Adipose tissue (tissue), 3 donors: ENCODE data around the gene TNRC6C. TPM values are rescaled to one million over a fixed set of nuclear protein-coding genes. Genes with fewer than 3 reads are reported as not detected.

Source experiments
- H3K27ac ChIP-seq: one replicate; pipeline ENCODE4 v1.5.1; 2013; ENCODE audit warnings: low read depth, low read length
- WGBS, 3 donors: extraction: QIAGEN DNeasy Blood & Tissue Kit; methylation state at CpG; one replicate each; pipeline ENCODE4 v1.1.7; 2013; 5-methylcytosine and 5-hydroxymethylcytosine counted together
- polyA plus RNA-seq, 3 donors: library from polyadenylated mRNA; stranded (reverse); fragments of 200-250 nt; gene quantifications; one replicate each; pipeline ENCODE4 v1.2.3, GENCODE V29; 2013
- donor health status: healthy with polysubstance abuse.
- donor health status: Bipolar disorder and iron deficiency.
- donor health status: healthy.

Gene TNRC6C
- polyA plus RNA-seq, 3 donors, result 2.0 to 7.9 (median 5.5) TPM

DNA sequence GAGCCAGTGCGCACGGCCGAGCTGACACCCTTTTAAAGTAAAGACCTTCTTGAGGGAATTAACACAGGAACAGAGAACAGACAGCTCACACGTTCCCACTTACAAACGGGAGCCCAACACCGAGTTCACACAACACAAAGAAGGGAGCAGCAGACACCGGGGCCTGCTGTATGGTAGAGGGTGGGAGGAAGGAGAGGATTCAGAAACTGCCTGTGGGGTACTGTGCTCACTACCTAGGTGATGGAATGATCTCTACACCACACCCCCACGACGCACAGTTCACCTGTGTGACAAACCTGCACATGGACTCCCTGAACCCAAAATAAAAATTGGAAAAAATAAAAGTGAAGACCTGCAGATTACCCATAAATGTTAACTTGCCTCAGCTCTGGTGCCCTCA lies 137.6 kb downstream of the TNRC6C start:
- no peak overlapping the region for H3K27ac ChIP-seq
- 92 to 93% (median 93%) methylated on average over 9 of the region's 9 CpGs for WGBS, 3 donors

- WGBS, 3 donors, result 69 to 84% (median 76%) methylated on average over 5 of the region's 5 CpGs
- H3K27ac ChIP-seq, result no peak overlapping the region
Observed at GRCh38 chr17:78101112-78101511, 142.6 kb downstream of the TNRC6C start.

GRCh38 chr17:78101542-78101941 lies 143.0 kb downstream of the TNRC6C start:
- WGBS, 3 donors, result 90 to 97% (median 97%) methylated on average over 10 of the region's 10 CpGs
- H3K27ac ChIP-seq, result no peak overlapping the region

- H3K27ac ChIP-seq, result no peak overlapping the region
- 27 to 82% (median 78%) methylated on average over 4 of the region's 4 CpGs for WGBS, 3 donors
Observed at GRCh38 chr17:78103311-78103710, 144.8 kb downstream of the TNRC6C start.

DNA sequence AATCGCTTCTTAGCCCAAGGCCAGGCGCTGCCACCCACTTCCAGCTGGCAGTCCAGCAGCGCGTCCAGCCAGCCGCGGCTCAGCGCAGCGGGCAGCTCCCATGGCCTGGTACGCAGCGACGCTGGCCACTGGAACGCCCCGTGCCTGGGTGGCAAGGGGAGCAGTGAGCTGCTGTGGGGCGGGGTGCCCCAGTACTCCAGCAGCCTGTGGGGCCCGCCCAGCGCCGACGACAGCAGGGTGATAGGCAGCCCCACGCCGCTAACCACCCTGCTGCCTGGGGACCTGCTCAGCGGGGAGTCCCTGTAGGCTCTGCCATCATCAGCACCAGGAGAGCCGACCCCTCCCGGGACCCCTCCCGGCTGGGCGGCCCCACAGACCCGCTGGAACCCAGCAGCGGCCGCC lies 146.0 kb downstream of the TNRC6C start:
- H3K27ac ChIP-seq, result no peak overlapping the region
- 95 to 97% (median 97%) methylated on average over 28 of the region's 28 CpGs for WGBS, 3 donors

- 86 to 89% (median 88%) methylated on average over 16 of the region's 16 CpGs for WGBS, 3 donors
Observed at GRCh38 chr17:78105101-78105500, 146.6 kb downstream of the TNRC6C start.

DNA sequence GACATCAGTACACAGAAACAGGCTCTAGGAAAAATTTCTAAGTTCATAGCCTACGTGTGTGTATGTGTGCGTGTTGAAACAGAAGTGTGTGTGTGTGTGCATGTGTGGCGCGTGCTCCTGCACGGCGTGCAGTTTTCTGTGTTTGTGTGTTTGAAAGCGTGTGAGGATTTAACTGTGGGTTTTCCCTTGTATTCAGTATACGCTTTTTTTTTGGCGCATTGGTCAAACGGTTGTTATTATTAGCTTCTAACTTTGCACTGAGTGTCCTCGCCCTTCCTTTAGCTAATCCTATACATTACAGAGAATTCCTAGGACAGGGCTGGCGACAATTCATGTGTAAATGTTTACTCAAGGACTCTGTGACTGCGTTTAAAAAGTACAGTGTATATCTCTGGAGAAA lies 147.0 kb downstream of the TNRC6C start:
- no peak overlapping the region for H3K27ac ChIP-seq
- WGBS, 3 donors, result 77 to 88% (median 79%) methylated on average over 13 of the region's 13 CpGs

More at GRCh38 chr17:78105101-78105500, 146.6 kb downstream of the TNRC6C start:
- no peak overlapping the region for H3K27ac ChIP-seq

DNA sequence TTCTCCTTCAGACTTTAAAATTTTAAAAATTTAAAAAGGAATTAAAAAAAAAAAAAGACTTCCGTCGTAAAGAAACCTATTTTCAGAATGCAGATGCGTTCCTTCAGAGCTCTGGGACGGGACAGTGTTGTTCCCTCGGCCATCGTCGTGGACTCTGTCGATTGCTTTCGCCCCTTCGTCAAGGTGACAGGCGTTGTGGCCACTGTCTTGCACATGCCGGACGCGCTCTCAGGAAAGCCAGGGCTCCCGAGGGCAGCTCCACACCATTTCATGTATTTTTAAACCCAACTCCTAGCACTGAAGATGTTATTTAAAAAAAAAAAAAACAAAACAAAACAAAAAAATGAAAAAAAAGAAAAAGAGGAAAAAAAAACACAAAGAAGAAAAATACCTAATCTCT lies 147.7 kb downstream of the TNRC6C start:
- 89 to 90% (median 89%) methylated on average over 15 of the region's 15 CpGs for WGBS, 3 donors
- no peak overlapping the region for H3K27ac ChIP-seq

DNA sequence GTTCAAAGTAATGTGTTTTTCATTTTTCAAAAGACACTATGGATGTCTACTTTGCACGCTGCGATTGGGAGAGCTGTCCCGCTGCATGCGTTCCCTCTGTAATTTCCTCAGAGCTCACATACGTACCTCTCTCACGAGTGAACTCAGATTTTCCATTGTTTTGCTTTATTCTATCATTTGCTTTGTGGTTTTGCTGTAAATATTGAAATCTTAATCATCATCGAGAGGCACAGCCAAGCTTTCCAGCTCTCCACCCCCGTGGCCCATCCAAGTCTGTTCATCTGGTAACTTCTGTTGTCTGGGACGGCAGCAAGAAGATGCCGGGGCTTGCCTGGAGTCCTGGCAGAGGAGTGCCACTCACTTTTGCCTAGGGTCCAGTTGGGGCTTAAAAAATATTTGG lies 149.0 kb downstream of the TNRC6C start:
- H3K27ac ChIP-seq, result no peak overlapping the region
- 73 to 83% (median 75%) methylated on average over 10 of the region's 10 CpGs for WGBS, 3 donors

GRCh38 chr17:78107976-78108725 lies 149.6 kb downstream of the TNRC6C start:
- no peak overlapping the region for H3K27ac ChIP-seq
- 91 to 94% (median 91%) methylated on average over 21 of the region's 21 CpGs for WGBS, 3 donors

DNA sequence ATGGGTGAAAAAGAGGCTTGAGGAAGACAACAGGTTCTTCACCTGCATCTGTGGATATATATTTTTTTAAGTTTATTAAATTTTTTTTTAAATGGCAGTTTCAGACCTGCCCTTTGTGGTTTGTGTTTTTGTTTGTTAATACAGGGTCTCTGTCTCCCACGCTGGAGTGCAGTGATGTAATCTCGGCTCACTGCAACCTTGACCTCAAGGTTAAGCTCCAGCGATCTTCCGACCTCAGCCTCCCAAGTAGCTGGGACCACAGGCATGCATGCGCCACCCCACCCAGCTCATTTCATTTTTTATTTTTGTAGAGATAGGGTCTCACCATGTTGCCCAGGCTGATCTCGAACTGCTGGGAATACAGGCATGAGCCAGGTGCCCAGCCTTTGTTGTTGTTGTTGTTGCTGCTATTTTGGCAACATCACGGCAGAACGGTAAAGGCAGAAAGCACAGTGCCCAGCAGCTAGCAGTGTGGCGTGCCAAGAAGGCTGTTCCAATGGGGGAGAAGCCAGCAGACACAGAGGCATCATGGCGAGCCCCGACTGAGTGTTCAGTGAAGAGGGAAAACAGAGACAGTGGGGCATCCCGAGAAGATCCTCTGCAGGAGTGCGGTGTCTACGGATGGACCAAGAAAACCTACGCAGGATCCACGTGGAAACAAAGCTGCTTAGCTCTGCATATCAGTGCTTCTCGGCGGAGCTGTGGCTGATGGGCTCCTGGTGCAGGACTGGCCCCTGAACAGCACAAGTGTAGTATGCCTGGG lies 150.4 kb downstream of the TNRC6C start:
- 79 to 80% (median 79%) methylated on average over 18 of the region's 18 CpGs for WGBS, 3 donors
- H3K27ac ChIP-seq, result no peak overlapping the region

DNA sequence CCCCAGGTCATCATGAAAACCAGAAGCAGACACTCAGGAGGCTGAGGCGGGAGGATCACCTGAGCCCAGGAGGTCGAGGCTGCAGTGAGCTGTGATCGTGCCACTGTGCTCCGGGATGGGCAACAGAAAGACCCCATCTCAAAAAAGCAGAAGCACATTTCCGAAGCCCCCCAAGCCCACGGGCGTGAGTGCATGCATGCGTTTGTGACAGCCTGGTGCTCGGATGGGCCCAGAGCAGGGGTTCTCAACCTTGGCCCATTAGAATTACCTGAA lies 150.9 kb downstream of the TNRC6C start:
- no peak overlapping the region for H3K27ac ChIP-seq
- WGBS, 3 donors, result 84 to 96% (median 93%) methylated on average over 9 of the region's 9 CpGs

GRCh38 chr17:78110363-78111015 lies 152.0 kb downstream of the TNRC6C start:
- WGBS, 3 donors, result 88 to 93% (median 88%) methylated on average over 22 of the region's 22 CpGs
- H3K27ac ChIP-seq, result no peak overlapping the region

DNA sequence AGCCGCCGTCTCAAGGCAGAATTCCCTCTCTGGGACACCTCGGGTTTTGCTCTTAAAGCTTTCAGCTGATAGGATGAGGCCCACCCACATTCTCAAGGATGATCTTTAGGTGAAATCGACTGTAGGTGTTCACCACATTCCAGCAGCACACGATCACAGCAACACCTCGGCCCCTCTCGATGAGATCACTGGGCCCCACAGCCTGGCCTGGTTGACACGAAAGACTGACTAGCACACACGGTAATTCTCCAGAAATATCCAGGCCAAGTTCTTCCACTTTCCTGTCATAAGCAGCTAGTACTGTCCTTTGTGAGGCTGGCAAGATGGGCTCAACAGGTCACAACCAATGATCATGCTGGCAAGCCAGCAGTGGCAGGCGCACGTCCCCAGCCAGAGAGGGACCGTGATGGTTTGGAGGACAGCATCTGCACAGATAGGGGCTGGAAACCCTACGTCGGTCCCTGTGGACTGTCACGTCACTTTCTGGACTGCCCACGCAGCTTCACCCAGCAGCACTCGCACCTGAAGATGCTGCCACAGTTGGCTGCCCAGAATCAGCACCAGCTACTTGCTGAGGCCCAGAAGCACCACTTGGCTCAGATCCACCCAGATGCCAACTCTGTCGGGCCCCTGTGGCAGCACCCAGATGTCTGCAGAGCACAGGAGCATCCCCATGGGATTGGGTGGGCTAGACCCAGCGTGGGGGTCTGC lies 152.7 kb downstream of the TNRC6C start:
- 85 to 86% (median 85%) methylated on average over 19 of the region's 19 CpGs for WGBS, 3 donors
- no peak overlapping the region for H3K27ac ChIP-seq

- 81 to 86% (median 85%) methylated on average over 28 of the region's 28 CpGs for WGBS, 3 donors
- H3K27ac ChIP-seq, result no peak overlapping the region
Observed at GRCh38 chr17:78111727-78112517, 153.4 kb downstream of the TNRC6C start.

DNA sequence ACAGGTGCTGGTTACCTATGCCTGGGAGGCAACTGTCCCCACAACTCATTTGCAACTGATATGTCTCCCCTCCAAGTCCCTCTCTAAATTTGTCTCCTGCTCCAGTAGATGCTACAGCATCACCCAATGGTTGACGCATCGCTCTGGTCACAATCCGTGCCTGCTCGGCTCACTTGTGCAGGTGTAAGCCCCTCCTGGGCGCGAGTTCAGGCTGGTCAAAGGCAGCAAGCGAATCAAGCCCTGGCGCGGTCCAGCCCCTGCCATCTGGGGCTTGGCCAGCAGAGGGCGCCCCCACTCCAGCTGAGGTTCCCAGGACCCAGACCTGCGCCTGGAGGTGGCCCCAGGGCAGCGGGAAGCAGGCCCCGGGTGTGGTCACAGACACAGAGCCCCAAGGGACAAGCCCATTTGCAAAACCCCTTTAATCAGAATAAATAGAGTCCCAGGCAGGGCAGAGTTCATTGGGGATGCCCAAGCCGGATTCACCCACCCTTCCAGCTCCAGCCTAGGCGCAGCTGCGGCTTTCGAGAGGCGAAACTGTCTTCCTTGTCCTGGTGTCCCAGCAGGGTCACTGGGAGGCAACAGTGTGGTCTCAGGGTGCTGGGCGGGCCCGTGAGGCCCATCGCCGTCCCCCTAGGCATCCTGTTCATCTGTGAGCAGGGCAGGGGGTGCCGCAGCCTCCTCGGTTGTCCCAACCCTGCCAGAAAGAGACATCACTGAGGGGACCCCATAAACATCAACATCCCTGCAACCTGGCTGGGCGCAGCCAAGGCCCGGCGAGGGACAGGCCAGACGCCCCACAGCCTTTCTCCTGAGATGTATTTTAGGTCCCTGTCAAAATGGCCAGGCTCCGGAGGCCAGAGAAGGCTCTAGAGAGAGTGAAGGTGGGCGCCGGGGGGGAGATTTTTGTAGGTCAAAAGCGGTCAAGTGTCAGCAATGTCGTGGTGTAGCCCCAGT lies 154.3 kb downstream of the TNRC6C start:
- 52 to 55% (median 54%) methylated on average over 33 of the region's 33 CpGs for WGBS, 3 donors
- H3K27ac ChIP-seq, result no peak overlapping the region
